ENCODE results near the gene TPST1. TPM values are rescaled to one million over a fixed set of nuclear protein-coding genes. Genes with fewer than 3 reads are reported as not detected.

TPST1 gene
- total and polyA plus RNA-seq, 2 of the 8 experiments (the other 6 are each of a cell fraction or from before 2014, with no cell fraction given): 8.2 to 18.4 TPM

- no peaks in the 10 kb centered on the region for H3K79me2 ChIP-seq (ENCODE audit: control insufficient read depth in 1 of 2, insufficient read depth in 2 of 2, low read length in 2 of 2)
- 86% methylated on average over 2 of the region's 2 CpGs; no CpG with 5 or more reads in 1 of the 2 experiments for WGBS, 2 experiments (ENCODE audit: extremely low coverage in 1 of 2, insufficient coverage in 1 of 2, insufficient read length in 1 of 2, insufficient replicate concordance in 2 of 2, low coverage in 1 of 2, low lambda C conversion rate in 2 of 2, missing lambda C conversion rate in 1 of 2)
- CTCF ChIA-PET (ENCODE audit: partially characterized antibody): no interaction called here
Measured at GRCh38 chr7:66306243-66306642, 101.1 kb downstream of the TPST1 start.

More at GRCh38 chr7:66306243-66306642, 101.1 kb downstream of the TPST1 start:
- Histone ChIP-seq H2AFZ (ENCODE audit: low read length) (no peak overlapping the region), H3K56ac (replicated peaks; ENCODE audit: insufficient read length, low read depth, low read length) (no peak overlapping the region), H4K5ac (ENCODE audit: insufficient read length, low read depth, low read length) (no peak overlapping the region), H2BK20ac (ENCODE audit: low read length) (no peak overlapping the region), H3K27ac (ENCODE audit: low read depth, low read length) (no peak overlapping the region), H3K23me2 (ENCODE audit: low read depth, low read length) (no peaks in the 10 kb centered on the region), H2BK12ac (ENCODE audit: low read depth, low read length) (no peak overlapping the region), H3K4me1 (replicated peaks in 1 of 4; ENCODE audit: control insufficient read depth in 3 of 4, insufficient read depth in 4 of 4, low read length in 3 of 4) (peaks cover 0 to 2% (median 0%) of the 10 kb centered on the region in 4 experiments; a peak in 1 of 7 replicates), H2BK120ac (replicated peaks; ENCODE audit: low read depth, low read length) (no peak overlapping the region), H4K91ac (replicated peaks; ENCODE audit: insufficient read length, low read length) (no peak overlapping the region), H3K4me2 (ENCODE audit: insufficient read depth in 1 of 2, low read depth in 2 of 2, low read length in 2 of 2) (no peak overlapping the region), H4K8ac (ENCODE audit: extremely low read depth, insufficient read depth, low read length) (no peak overlapping the region), H3K23ac (ENCODE audit: insufficient read length) (no peak overlapping the region), H2BK15ac (ENCODE audit: low read length) (no peak overlapping the region), H2BK5ac (ENCODE audit: low read depth, low read length) (no peak overlapping the region), H3K4me3 (ENCODE audit: extremely low read depth in 1 of 4, insufficient read depth in 2 of 4, low read depth in 3 of 4, low read length in 4 of 4) (no peak overlapping the region), H3K27me3 (replicated peaks in 1 of 4; ENCODE audit: control insufficient read depth in 3 of 4, extremely low read depth in 1 of 4, insufficient read depth in 3 of 4, low read length in 3 of 4) (no peaks in the 10 kb centered on the region), H3K9ac (replicated peaks in 1 of 4; ENCODE audit: extremely low read depth in 1 of 4, low read depth in 3 of 4, low read length in 3 of 4) (no peak overlapping the region), H3K4ac (replicated peaks; ENCODE audit: insufficient read length, low read depth, low read length) (no peak overlapping the region), H2AK5ac (ENCODE audit: low read depth, low read length) (no peak overlapping the region), H3K9me3 (ENCODE audit: insufficient read depth in 2 of 2, low read depth in 1 of 2, low read length in 1 of 2) (no peaks in the 10 kb centered on the region), H3K14ac (ENCODE audit: insufficient read length) (no peak overlapping the region), H4K20me1 (replicated peaks in 1 of 2; ENCODE audit: control insufficient read depth in 1 of 2, insufficient read depth in 2 of 2, low read length in 2 of 2) (no peaks in the 10 kb centered on the region), H3K36me3 (ENCODE audit: control insufficient read depth in 2 of 4, insufficient read depth in 4 of 4, low read length in 3 of 4) (no peaks in the 10 kb centered on the region), H3K18ac (ENCODE audit: extremely low read depth, low read length) (no peak overlapping the region), H3K79me1 (ENCODE audit: low read depth, low read length) (0 out of 2 replicates have a peak, but pooled peaks cover 2% of the 10 kb centered on the region)
- DNase-seq (ENCODE audit: low read depth in 1 of 2, low spot score in 2 of 2): no peak
- POLR2A ChIA-PET (ENCODE audit: partially characterized antibody): no interaction called here
- TF ChIP-seq POLR2A (IDR thresholded peaks at IDR 0.05; ENCODE audit: control extremely low read depth in 1 of 2, low read depth in 2 of 2, low read length in 2 of 2) (no peak), TAF1 (IDR thresholded peaks at IDR 0.05; ENCODE audit: low read depth, low read length) (no peak), TAF7 (optimal IDR thresholded peaks at IDR 0.05; ENCODE audit: borderline replicate concordance, low read depth, low read length) (no peak), NRF1 (IDR thresholded peaks at IDR 0.05; ENCODE audit: low read depth, low read length) (no peak), JUND (IDR thresholded peaks at IDR 0.05; ENCODE audit: low read length) (no peak), CHD1 (IDR thresholded peaks at IDR 0.05; ENCODE audit: low read depth, low read length) (no peak), RXRA (IDR thresholded peaks at IDR 0.05; ENCODE audit: insufficient read depth, low read depth, low read length) (no peak)
- FAIRE-seq: no peak

All from H1 (cell line).